Activated T-helper 9 cell treated with anti-CD3 and anti-CD28 coated beads, Interleukin-2, amount 50 U/mL, for 16 hours (primary cell): ENCODE data around the gene OR56A3.

ENCODE experiments used
- DNase-seq: peaks from one replicate; pipeline ENCODE4 v3.0.0-alpha.2; 2020; ENCODE audit warnings: low read depth

OR56A3 gene

GRCh38 chr11:5973530-5973929 is 31.5 kb downstream of the OR56A3 start:
- no peak for DNase-seq

GRCh38 chr11:5983443-5983842 is 41.4 kb downstream of the OR56A3 start:
- DNase-seq, result no peak

GRCh38 chr11:5986885-5987284 is 44.8 kb downstream of the OR56A3 start, which contains the start of gene OR52L1:
TSS of gene OR52L1 (minus strand) at chr11:5986985. CDS start at chr11:5986930, 55 bp downstream.
- DNase-seq, result no peak

- DNase-seq, result no peak
Observed at GRCh38 chr11:5989203-5989602, 47.2 kb downstream of the OR56A3 start.

- no peak for DNase-seq
Observed at GRCh38 chr11:5992150-5992549, 50.1 kb downstream of the OR56A3 start.

GRCh38 chr11:5992604-5993251 is 50.7 kb downstream of the OR56A3 start:
- no peak for DNase-seq

- DNase-seq, result no peak
Observed at GRCh38 chr11:5994791-5995190, 52.7 kb downstream of the OR56A3 start.
